ENCODE data around the gene CCDC138.

CCDC138 gene

DNA sequence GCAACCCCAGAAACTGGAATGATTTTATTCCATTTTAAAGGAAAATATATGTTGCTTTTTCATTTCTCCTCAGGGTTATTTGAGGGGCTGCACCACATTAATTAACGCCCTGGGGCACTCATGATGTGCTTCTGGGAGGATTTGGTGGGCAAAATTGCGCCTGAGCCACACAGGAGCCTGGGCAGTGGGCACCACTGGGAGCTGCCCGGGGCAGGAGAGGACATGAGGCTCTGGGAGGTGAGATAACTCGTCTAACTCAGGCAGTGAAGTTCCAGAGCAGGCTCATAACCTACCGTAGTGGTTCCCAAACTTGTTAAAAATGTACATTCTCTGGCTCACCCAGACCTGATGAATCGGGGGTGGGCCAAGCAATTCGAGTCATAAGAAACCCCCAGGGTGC is 134.1 kb downstream of the CCDC138 start:
- no peak for DNase-seq

DNA sequence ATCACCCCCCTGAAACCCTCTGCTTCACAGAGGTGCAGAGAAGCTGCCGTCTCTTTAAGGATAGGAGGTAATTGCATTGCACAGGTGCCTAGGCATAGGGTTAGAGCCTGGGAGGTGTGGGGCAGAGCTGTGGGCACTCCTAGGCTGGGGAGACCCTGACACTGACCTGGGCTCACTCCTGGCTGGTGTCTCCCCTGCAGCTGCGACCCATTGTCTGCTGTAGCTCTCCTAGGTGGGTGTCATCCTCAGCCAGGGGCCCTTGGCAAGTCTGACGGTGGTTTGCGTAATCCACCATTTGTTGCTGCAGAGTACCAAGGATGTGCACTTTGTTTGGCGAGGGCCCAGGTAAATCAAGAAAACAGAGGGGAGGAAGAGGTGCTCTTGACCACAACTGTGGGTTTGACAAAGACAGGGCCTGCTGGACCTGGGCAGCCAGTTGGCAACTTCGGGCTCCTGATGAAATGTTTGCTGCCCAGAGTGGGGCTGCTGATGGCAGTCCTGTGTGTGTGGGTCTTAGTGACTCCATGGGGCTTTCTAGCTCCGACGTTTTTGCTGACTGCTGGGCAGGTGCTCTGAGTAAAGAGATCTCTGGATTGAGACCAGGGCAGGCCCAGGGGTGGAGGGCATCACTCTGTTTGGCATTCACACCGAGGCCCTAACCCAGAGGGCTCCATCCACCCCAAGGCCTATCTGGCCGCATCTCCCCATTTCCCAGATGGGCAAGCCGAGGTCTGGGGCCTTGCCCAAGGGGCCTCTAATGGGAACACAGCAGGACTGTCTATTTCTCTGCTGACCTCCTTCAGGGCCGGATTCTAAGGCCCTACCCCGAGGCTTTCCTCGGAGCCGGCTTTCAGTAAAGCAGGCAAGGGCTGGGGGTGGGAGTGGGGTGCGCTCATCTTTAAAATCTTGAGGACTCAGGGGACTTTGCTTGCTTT is 134.8 kb downstream of the CCDC138 start:
- DNase-seq, result no peak

DNA sequence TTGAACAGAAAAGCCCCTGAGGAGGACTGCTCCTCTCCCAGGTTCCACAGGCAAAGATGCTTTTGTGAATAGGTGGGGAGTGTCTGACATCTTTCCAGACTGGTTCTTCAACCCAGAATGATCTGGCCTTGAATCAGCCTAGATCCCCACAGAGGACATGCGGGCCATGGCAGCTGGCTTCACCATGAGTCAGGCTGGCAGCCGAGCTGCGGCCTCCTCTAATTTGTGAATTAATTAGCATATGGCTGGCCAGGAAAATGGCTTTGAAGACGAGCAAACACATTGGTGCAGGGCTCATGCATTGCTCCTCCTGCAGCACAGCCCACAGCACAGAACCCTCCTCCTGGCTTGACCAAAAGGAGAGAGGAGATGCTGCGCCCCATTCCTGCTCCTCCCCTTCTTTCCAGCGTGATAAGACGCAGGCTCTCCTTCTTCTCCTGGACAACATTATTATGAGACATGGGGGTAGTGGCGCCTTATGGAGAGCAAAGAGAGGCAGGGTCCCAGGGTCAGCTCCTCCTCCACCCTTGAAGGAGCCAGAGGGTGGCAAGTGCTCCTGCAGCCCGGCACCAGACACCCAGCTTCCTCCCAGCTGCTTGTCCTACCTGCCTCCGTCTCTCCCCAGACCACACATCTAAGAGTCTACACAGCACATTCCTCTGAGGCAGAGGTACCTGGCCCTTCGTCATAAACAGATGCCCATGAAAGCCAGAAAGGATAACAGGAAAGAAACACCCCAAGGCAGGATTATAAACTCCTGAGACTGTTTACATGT is 135.8 kb downstream of the CCDC138 start:
- no peak for DNase-seq

DNA sequence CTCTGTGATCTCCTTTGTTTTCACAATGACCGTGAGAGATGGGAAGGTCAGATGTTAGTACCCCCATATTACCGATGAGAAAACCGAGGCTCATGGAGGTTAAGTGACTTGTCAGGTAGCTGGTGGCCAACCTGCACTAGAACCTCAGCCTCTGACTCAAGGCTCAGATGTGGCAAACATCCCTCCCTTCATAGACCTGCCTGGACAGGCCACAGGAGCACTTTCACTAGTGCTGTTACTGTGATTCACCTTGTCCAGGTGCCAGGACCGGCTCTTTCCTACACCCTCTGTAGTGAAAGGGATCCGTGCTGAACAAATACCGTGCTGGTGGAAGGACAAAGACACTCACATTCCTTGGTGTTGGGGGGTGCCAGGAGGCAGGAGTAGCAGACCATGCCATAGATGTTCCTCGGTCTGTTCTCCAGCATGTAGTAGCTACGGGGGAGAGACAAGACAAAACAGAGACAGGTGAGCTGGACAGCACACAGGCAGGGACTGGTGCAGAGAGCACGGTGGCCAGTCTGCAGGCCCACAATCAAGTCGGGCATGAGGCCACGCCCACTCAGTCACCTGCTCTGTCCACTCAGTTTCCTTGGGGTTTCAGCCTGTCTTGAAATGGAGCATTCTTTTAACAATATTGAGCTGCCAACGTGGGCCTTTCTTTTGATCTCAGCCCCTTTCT is 136.6 kb downstream of the CCDC138 start:
- no peak for DNase-seq

DNA sequence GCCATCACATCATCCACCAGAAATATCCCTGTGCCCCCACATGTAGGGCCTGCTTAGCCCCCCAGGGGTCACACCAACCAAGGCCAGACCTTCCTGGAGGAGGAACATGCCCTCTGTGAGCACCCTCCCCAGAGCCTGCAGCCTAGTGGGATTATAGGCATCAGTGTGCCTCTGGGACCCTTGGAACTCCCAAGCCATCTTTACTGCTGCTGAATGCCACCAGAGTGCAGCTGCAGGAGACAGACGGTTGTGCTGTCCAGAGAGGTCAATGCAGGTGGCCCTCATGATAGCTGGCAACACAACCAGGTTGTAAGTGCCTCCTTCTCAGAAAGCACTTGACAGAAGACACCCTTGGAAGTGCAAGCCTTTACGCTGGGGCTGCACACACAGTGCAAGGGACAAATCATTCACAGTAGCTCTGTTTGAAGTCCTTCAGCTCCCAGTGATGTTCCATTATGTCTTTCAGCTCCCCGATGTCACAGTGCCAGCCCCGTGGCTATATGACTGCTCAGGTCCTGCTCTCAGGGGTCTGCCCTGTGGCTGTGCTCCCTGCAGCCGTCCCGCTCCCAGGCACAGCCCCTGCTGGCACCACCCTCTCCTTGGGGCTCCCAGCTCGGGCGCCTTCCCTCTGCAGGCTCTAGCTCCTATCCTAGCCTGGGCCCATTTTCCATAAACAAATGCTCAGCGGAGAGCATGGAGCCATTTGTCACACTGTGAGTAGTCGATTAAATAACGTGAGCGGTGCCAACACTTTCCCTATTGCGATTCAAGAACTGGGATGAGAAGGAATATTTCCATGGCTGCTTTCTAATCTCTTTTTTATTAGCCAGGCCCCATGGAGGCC is 137.4 kb downstream of the CCDC138 start:
- no peak for DNase-seq

DNA sequence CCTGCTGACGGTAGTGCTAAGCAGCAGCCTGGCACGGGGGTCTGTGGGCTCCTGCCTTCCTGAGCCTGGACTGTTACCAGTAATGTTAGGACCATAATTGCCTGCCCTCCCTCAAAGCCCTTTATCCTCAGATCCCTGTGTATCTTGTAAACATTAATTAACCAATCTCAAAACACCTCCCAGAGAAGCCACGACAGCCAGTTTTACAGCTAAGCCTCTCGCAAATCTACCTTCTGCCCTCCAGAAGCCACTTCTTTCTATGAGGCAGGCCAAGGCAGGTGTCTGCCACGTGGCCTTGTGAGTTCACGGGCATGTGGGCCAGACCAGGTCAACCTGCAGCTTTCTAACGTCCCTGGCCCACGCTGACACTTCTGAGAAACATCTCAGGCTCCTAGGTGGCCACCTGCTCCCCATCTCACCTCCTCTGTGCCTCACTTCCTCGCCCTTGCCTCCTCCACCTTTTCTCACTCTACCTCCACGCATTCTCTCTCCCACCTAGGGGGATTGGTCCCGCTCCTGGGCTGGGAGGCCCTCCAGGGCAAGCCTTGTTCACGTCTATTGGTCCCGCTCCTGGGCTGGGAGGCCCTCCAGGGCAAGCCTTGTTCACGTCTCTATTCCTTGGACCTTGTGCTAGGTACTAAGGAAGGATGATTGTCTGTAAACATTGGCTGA is 138.1 kb downstream of the CCDC138 start:
- no peak for DNase-seq

DNA sequence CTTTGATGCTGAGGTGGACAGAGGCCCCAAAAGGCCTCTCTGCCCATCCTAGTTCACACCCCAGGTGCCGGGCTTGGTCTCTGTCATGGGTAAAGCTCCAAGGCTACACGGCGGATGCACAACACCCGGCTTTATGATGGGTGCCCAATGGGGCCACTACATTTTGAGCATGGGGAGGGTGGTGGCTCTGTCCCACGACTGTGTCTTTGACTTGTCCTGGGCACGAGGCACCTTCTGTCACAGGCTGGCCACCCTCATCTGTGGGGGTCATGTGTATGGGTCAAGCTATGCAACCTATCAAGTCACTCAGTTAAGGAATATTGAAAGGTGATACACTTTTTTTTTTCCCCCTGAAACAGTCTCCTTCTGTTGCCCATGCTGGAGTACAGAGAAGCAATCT is 138.7 kb downstream of the CCDC138 start:
- DNase-seq, result no peak

DNA sequence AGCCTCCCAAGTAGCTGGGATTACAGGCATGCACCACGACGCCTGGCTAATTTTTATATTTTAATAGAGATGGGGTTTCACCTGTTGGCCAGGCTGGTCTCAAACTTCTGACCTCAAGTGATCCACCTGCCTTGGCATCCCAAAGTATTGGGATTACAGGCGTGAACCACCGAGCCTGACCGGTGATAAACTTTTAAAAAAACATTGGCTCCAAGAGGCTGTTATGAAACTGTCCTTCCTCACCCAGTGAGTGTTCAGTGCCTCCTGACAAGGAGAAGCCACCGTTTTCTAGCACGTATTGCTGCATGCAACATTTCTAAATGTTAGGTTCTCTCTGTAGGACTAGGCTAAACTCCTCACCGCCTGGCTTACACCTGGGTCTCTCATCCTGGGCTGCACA is 139.2 kb downstream of the CCDC138 start:
- DNase-seq, result no peak
